Measurements from ENCODE around the gene GARS1. TPM values are rescaled to one million over a fixed set of nuclear protein-coding genes. Genes with fewer than 3 reads are reported as not detected.

Gene GARS1
- total RNA-seq, 1 donor from 2014 or later: 95.9 TPM

DNA sequence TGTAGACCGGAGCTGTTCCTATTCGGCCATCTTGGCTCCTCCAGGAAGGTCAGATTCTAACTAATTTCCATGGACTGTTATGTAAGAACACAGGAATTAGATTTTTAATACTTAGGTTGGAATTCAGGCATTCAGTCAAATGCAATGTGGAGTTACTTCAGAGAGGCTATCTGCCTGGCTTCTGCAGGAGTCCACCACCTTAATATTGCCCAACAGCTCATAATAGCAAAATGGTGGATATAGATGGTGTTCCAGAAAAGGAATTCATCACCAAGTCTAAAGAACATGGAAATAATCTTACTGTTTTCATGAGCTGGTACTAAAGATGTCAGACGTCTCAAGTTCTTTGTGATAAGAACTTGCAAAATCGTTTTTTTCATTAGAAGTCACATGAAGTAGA, 48.1 kb downstream of the GARS1 start:
- H3K9me3 Mint-ChIP-seq: peaks cover 3% of the 10 kb centered on the region
- no peak for TF ChIP-seq EZH2phosphoT487 (IDR thresholded peaks at IDR 0.05)
- TF ChIP-seq, protein P1, sequence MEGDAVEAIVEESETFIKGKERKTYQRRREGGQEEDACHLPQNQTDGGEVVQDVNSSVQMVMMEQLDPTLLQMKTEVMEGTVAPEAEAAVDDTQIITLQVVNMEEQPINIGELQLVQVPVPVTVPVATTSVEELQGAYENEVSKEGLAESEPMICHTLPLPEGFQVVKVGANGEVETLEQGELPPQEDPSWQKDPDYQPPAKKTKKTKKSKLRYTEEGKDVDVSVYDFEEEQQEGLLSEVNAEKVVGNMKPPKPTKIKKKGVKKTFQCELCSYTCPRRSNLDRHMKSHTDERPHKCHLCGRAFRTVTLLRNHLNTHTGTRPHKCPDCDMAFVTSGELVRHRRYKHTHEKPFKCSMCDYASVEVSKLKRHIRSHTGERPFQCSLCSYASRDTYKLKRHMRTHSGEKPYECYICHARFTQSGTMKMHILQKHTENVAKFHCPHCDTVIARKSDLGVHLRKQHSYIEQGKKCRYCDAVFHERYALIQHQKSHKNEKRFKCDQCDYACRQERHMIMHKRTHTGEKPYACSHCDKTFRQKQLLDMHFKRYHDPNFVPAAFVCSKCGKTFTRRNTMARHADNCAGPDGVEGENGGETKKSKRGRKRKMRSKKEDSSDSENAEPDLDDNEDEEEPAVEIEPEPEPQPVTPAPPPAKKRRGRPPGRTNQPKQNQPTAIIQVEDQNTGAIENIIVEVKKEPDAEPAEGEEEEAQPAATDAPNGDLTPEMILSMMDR (IDR thresholded peaks at IDR 0.05): no peak
- TF ChIP-seq EZH2 (IDR thresholded peaks at IDR 0.05): no peak
- no peak overlapping the region for H3K9ac ChIP-seq
- peaks cover 8% of the 10 kb centered on the region for H3K36me3 Mint-ChIP-seq
- no peak overlapping the region for H3K4me3 Mint-ChIP-seq
- peak overlapping the region; percentile 54 for H3K4me3 ChIP-seq
- peak overlapping the region; percentile 81 for H2AFZ ChIP-seq (replicated peaks)
- H3K79me2 ChIP-seq (ENCODE audit: low read depth): peaks cover 21% of the 10 kb centered on the region
- peaks cover 14% of the 10 kb centered on the region for H3K4me1 ChIP-seq
- H3K36me3 ChIP-seq: no peaks in the 10 kb centered on the region
- DNase-seq (ENCODE audit: low spot score): no peak
- H3K9me3 ChIP-seq (ENCODE audit: low read depth): no peaks in the 10 kb centered on the region
- no peaks in the 10 kb centered on the region for H3K27me3 ChIP-seq
- H3K27ac Mint-ChIP-seq: no peak overlapping the region
- H3K4me1 Mint-ChIP-seq: peaks cover 6% of the 10 kb centered on the region
- no peaks in the 10 kb centered on the region for H3K27me3 Mint-ChIP-seq (ENCODE audit: insufficient read depth, low read depth)
- H3F3A ChIP-seq (ENCODE audit: low read depth): peaks cover 4% of the 10 kb centered on the region
- H3K4me2 ChIP-seq: peak overlapping the region; percentile 77
- H4K20me1 ChIP-seq (ENCODE audit: low read depth): peaks cover 6% of the 10 kb centered on the region
- H3K27ac ChIP-seq: no peak overlapping the region

DNA sequence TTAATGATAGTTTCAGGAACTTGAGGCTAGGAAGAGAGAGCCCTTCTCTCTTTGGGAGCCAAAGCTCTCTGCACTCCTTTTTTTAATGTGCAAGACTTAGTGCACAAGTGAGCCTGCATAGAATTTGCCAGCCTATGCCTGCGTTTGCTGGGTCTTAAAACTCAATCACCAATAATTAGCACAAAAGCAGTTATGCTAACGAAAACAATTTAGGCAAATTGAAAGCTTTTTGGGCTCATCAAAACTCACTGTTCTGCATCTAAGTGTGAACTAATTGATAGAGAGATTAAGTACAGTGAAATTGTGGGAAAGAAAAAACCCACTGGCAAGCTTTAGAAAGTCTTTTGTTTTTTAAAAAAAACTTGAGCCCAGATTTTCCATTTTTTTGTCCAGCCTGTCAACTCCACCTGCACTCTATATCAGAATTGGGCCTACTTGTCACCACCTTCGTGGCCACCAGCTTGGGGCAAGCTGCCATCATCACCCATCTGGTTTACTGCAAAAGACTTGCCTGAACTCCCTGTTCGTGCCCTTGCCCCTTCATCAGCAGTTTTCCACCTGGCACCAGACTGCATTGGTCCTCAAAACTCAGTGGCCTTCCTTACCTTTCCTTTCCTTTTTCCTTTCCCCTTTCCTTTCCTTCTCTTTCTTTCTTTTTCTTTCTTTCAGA, 49.7 kb downstream of the GARS1 start:
- Mint-ChIP-seq H3K4me1 (peaks cover 7% of the 10 kb centered on the region), H3K27ac (no peak overlapping the region), H3K27me3 (ENCODE audit: insufficient read depth, low read depth) (no peaks in the 10 kb centered on the region), H3K9me3 (peaks cover 3% of the 10 kb centered on the region), H3K36me3 (peaks cover 8% of the 10 kb centered on the region), H3K4me3 (no peak overlapping the region)
- H3K9me3 ChIP-seq (ENCODE audit: low read depth): no peaks in the 10 kb centered on the region
- H2AFZ ChIP-seq (replicated peaks): no peak overlapping the region
- no peak for DNase-seq (ENCODE audit: low spot score)
- H4K20me1 ChIP-seq (ENCODE audit: low read depth): peaks cover 9% of the 10 kb centered on the region
- H3K36me3 ChIP-seq: no peaks in the 10 kb centered on the region
- H3K79me2 ChIP-seq (ENCODE audit: low read depth): peaks cover 21% of the 10 kb centered on the region
- peaks cover 14% of the 10 kb centered on the region for H3K4me1 ChIP-seq
- H3K9ac ChIP-seq: no peak overlapping the region
- H3K4me3 ChIP-seq: no peak overlapping the region
- no peaks in the 10 kb centered on the region for H3K27me3 ChIP-seq
- peaks cover 6% of the 10 kb centered on the region for H3F3A ChIP-seq (ENCODE audit: low read depth)
- no peak overlapping the region for H3K27ac ChIP-seq
- peak overlapping the region; percentile 77 for H3K4me2 ChIP-seq
- TF ChIP-seq EZH2 (IDR thresholded peaks at IDR 0.05) (no peak), EZH2phosphoT487 (IDR thresholded peaks at IDR 0.05) (no peak)
- TF ChIP-seq, protein P1 (IDR thresholded peaks at IDR 0.05): no peak

DNA sequence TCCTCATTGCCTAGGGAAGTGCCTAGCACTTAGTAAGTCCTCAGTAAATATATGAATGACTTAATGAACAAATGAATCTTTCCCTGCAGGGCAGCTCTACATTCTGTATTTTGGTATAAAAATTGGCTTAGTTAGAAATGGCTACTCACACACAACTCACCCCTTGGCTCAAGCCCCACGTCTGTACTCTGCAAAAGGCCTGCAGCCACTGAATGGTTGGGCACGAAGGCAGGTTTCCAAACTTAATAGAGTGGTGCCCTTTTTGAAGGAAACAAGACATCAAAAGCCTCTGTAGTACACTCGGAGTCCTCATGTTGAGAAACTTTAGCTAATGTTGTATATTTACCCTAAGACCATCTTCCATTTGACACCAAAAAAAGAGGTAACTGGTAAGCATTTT, 51.0 kb downstream of the GARS1 start:
- no peaks in the 10 kb centered on the region for H3K9me3 ChIP-seq (ENCODE audit: low read depth)
- no peaks in the 10 kb centered on the region for H3K27me3 ChIP-seq
- peaks cover 6% of the 10 kb centered on the region for H3F3A ChIP-seq (ENCODE audit: low read depth)
- H3K9ac ChIP-seq: no peak overlapping the region
- peaks cover 12% of the 10 kb centered on the region for H4K20me1 ChIP-seq (ENCODE audit: low read depth)
- H3K27ac ChIP-seq: no peak overlapping the region
- Mint-ChIP-seq H3K4me3 (no peak overlapping the region), H3K9me3 (peaks cover 3% of the 10 kb centered on the region), H3K27ac (no peak overlapping the region), H3K27me3 (ENCODE audit: insufficient read depth, low read depth) (no peaks in the 10 kb centered on the region), H3K36me3 (peaks cover 8% of the 10 kb centered on the region), H3K4me1 (peaks cover 7% of the 10 kb centered on the region)
- peaks cover 14% of the 10 kb centered on the region for H3K4me1 ChIP-seq
- H3K36me3 ChIP-seq: no peaks in the 10 kb centered on the region
- TF ChIP-seq, protein P1 (IDR thresholded peaks at IDR 0.05): no peak
- TF ChIP-seq EZH2phosphoT487 (IDR thresholded peaks at IDR 0.05): no peak
- TF ChIP-seq EZH2 (IDR thresholded peaks at IDR 0.05): no peak
- H3K4me2 ChIP-seq: no peak overlapping the region
- H3K4me3 ChIP-seq: no peak overlapping the region
- H3K79me2 ChIP-seq (ENCODE audit: low read depth): peaks cover 21% of the 10 kb centered on the region
- DNase-seq (ENCODE audit: low spot score): no peak
- H2AFZ ChIP-seq (replicated peaks): no peak overlapping the region
